ENCODE data around the gene SETBP1.

The SETBP1 gene

DNA sequence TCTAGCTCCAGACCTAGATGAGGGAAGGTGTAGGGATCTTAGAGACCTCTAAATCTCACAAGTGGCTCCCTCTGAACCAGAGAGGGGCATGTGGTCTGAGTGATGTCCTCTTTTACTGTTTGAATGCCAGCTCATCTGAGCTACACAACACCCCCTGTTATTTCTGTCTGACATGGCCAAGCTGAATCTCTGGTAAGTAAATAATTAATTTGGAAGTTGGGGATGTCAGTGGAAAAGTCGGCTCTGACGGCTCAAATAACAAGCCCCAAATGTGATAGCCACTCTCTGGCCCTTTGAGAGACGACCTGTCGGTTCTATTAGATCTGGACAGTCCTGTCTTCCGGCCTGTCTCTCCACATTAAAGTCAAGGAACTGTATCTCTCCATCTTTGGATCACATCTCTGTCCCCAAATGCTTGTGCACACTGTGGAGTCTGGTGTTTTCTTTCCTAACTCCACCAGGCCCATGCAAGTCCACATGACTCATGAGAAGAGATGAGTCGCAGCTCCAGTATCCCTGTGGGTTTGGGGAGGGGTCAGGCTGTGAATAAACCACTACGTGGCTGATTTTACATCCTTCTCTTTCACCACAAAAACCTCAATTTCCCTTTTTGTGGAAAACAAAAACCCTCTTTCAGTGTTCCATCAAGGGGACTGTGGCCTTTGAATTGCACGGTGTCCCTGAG, 52.5 kb downstream of the SETBP1 start:
- H3K4ac ChIP-seq (ENCODE audit: low read length), result no peak overlapping the region
- no peak overlapping the region for H2BK120ac ChIP-seq (ENCODE audit: low read depth, low read length)
- no peaks in the 10 kb centered on the region for H3K79me1 ChIP-seq (ENCODE audit: low read depth, low read length)
- WGBS, 2 donors (ENCODE audit: extremely low coverage in 2 of 2, insufficient read length in 2 of 2, insufficient replicate concordance in 1 of 2), result no CpG with 5 or more reads among the region's 8 CpGs
- H3K4me2 ChIP-seq (ENCODE audit: insufficient read depth, low read length, poor library complexity, severe bottlenecking), result no peak overlapping the region
- no peak overlapping the region for H4K8ac ChIP-seq (ENCODE audit: low read depth, low read length)
- no peak overlapping the region for H4K91ac ChIP-seq (ENCODE audit: low read depth, low read length, poor library complexity)
- no peak overlapping the region for H2BK15ac ChIP-seq (ENCODE audit: low read length)
- no peak overlapping the region for H3K18ac ChIP-seq (ENCODE audit: low read length)
- no peak overlapping the region for H3K14ac ChIP-seq (ENCODE audit: low read length)
- peaks cover 0 to 11% of the 10 kb centered on the region in 2 donors for H3K4me1 ChIP-seq (ENCODE audit: control insufficient read depth in 2 of 2, insufficient read depth in 1 of 2, low read depth in 1 of 2, low read length in 2 of 2)
- H2AK5ac ChIP-seq (ENCODE audit: low read depth, low read length), result no peak overlapping the region
- H2BK5ac ChIP-seq (ENCODE audit: low read length), result no peak overlapping the region
- no peak overlapping the region for H2AFZ ChIP-seq (ENCODE audit: low read length)
- no peaks in the 10 kb centered on the region for H3K27me3 ChIP-seq (ENCODE audit: control insufficient read depth in 3 of 3, insufficient read depth in 3 of 3, low read depth in 1 of 3, low read length in 3 of 3)
- no peak overlapping the region for H3K9ac ChIP-seq (ENCODE audit: low read depth, low read length, poor library complexity)
- H3K27ac ChIP-seq (replicated peaks; ENCODE audit: low read length), result no peak overlapping the region
- peaks cover 0 to 3% of the 10 kb centered on the region in 2 donors for H3K9me3 ChIP-seq (replicated peaks in 1 of 2; ENCODE audit: control insufficient read depth in 2 of 2, insufficient read depth in 1 of 2, low read depth in 1 of 2, low read length in 2 of 2)
- H3K4me3 ChIP-seq (ENCODE audit: low read length in 2 of 2), result no peak overlapping the region
- H3K36me3 ChIP-seq (replicated peaks in 1 of 2; ENCODE audit: control insufficient read depth in 2 of 2, insufficient read depth in 2 of 2, low read length in 2 of 2), result peaks cover 1 to 12% of the 10 kb centered on the region in 2 donors
- no peak overlapping the region for H2BK12ac ChIP-seq (ENCODE audit: low read length)
- DNase-seq (ENCODE audit: low spot score), result no peak
- no peak overlapping the region for H3K23ac ChIP-seq (ENCODE audit: low read depth, low read length, poor library complexity)

DNA sequence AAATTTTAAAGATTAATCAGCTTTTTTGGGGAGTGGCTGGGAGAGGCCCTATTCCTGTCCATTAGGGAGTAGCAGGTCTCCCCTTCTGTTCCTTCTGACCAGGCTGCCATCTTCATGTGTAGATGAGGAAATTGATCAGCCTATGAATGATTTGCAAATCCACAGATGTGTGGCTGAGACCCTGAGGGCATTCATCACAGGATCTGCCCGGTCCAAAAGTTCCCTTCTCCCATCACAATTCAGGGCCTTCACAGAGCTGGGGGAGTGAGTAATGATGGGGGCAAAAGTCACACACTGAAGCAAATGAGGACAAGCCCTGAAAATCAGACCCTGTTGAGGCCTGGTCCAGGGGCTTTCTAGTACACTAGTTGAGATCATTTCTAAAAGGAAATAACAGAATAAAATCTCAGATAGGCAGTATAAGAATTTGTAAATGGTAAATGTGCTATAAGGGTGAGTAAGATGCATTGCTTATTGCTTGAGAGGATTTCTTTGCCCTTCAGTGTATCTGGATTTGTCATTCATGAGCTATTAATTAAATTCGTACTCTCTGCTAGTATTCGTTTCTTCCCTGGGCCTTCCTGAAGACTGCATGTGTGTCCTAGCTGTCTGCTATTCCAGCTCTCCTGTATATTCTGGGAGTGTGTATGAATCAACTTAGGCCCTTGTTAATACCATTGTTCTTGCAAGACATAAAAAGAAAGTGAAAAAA, 53.2 kb downstream of the SETBP1 start:
- Histone ChIP-seq H2BK15ac (ENCODE audit: low read length) (no peak overlapping the region), H3K27ac (replicated peaks; ENCODE audit: low read length) (no peak overlapping the region), H3K9me3 (replicated peaks in 1 of 2; ENCODE audit: control insufficient read depth in 2 of 2, insufficient read depth in 1 of 2, low read depth in 1 of 2, low read length in 2 of 2) (peaks cover 0 to 3% of the 10 kb centered on the region in 2 donors), H2BK12ac (ENCODE audit: low read length) (no peak overlapping the region), H3K27me3 (ENCODE audit: control insufficient read depth in 3 of 3, insufficient read depth in 3 of 3, low read depth in 1 of 3, low read length in 3 of 3) (no peaks in the 10 kb centered on the region), H3K79me1 (ENCODE audit: low read depth, low read length) (no peaks in the 10 kb centered on the region), H3K14ac (ENCODE audit: low read length) (no peak overlapping the region), H3K36me3 (replicated peaks in 1 of 2; ENCODE audit: control insufficient read depth in 2 of 2, insufficient read depth in 2 of 2, low read length in 2 of 2) (peaks cover 1 to 12% of the 10 kb centered on the region in 2 donors), H4K8ac (ENCODE audit: low read depth, low read length) (no peak overlapping the region), H3K9ac (ENCODE audit: low read depth, low read length, poor library complexity) (no peak overlapping the region), H3K4me2 (ENCODE audit: insufficient read depth, low read length, poor library complexity, severe bottlenecking) (no peak overlapping the region), H2BK120ac (ENCODE audit: low read depth, low read length) (no peak overlapping the region), H2AFZ (ENCODE audit: low read length) (no peak overlapping the region), H3K4ac (ENCODE audit: low read length) (no peak overlapping the region), H2AK5ac (ENCODE audit: low read depth, low read length) (no peak overlapping the region), H3K4me3 (ENCODE audit: low read length in 2 of 2) (no peak overlapping the region), H2BK5ac (ENCODE audit: low read length) (no peak overlapping the region), H3K4me1 (ENCODE audit: control insufficient read depth in 2 of 2, insufficient read depth in 1 of 2, low read depth in 1 of 2, low read length in 2 of 2) (peaks cover 0 to 11% of the 10 kb centered on the region in 2 donors), H3K18ac (ENCODE audit: low read length) (no peak overlapping the region), H3K23ac (ENCODE audit: low read depth, low read length, poor library complexity) (no peak overlapping the region), H4K91ac (ENCODE audit: low read depth, low read length, poor library complexity) (no peak overlapping the region)
- DNase-seq (ENCODE audit: low spot score), result no peak
- WGBS, 2 donors (ENCODE audit: extremely low coverage in 2 of 2, insufficient read length in 2 of 2, insufficient replicate concordance in 1 of 2), result no CpG with 5 or more reads among the region's 3 CpGs

DNA sequence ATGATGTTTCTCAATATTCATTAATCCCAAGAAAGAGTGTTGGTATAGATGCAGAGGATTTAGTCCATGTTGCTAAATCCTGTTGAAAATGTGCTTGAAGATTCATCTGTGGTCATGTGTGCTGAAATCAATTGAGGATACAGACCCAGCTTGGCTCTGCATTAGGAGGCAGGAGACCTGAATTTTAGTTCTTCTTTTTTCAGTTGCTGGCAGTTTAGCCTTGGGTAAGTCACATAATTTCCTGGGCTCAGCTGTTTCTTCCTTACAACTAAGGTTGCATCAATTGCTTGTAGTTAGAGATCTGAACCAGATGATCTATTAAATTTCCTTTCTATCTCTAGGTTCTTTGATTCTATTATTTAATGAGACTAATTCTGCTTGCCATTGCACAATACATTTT, 54.4 kb downstream of the SETBP1 start:
- Histone ChIP-seq H3K4me1 (ENCODE audit: control insufficient read depth in 2 of 2, insufficient read depth in 1 of 2, low read depth in 1 of 2, low read length in 2 of 2) (peaks cover 0 to 11% of the 10 kb centered on the region in 2 donors), H3K9me3 (replicated peaks in 1 of 2; ENCODE audit: control insufficient read depth in 2 of 2, insufficient read depth in 1 of 2, low read depth in 1 of 2, low read length in 2 of 2) (no peaks in the 10 kb centered on the region), H2BK120ac (ENCODE audit: low read depth, low read length) (no peak overlapping the region), H2BK12ac (ENCODE audit: low read length) (no peak overlapping the region), H3K23ac (ENCODE audit: low read depth, low read length, poor library complexity) (no peak overlapping the region), H2BK15ac (ENCODE audit: low read length) (no peak overlapping the region), H2BK5ac (ENCODE audit: low read length) (no peak overlapping the region), H2AFZ (ENCODE audit: low read length) (no peak overlapping the region), H3K14ac (ENCODE audit: low read length) (no peak overlapping the region), H3K18ac (ENCODE audit: low read length) (no peak overlapping the region), H3K4me2 (ENCODE audit: insufficient read depth, low read length, poor library complexity, severe bottlenecking) (no peak overlapping the region), H4K91ac (ENCODE audit: low read depth, low read length, poor library complexity) (no peak overlapping the region), H2AK5ac (ENCODE audit: low read depth, low read length) (no peak overlapping the region), H3K4ac (ENCODE audit: low read length) (no peak overlapping the region), H3K4me3 (ENCODE audit: low read length in 2 of 2) (no peak overlapping the region), H3K9ac (ENCODE audit: low read depth, low read length, poor library complexity) (no peak overlapping the region), H3K27me3 (ENCODE audit: control insufficient read depth in 3 of 3, insufficient read depth in 3 of 3, low read depth in 1 of 3, low read length in 3 of 3) (no peaks in the 10 kb centered on the region), H3K27ac (replicated peaks; ENCODE audit: low read length) (no peak overlapping the region), H4K8ac (ENCODE audit: low read depth, low read length) (no peak overlapping the region), H3K36me3 (replicated peaks in 1 of 2; ENCODE audit: control insufficient read depth in 2 of 2, insufficient read depth in 2 of 2, low read length in 2 of 2) (peaks cover 1 to 12% of the 10 kb centered on the region in 2 donors), H3K79me1 (ENCODE audit: low read depth, low read length) (no peaks in the 10 kb centered on the region)
- no peak for DNase-seq (ENCODE audit: low spot score)

DNA sequence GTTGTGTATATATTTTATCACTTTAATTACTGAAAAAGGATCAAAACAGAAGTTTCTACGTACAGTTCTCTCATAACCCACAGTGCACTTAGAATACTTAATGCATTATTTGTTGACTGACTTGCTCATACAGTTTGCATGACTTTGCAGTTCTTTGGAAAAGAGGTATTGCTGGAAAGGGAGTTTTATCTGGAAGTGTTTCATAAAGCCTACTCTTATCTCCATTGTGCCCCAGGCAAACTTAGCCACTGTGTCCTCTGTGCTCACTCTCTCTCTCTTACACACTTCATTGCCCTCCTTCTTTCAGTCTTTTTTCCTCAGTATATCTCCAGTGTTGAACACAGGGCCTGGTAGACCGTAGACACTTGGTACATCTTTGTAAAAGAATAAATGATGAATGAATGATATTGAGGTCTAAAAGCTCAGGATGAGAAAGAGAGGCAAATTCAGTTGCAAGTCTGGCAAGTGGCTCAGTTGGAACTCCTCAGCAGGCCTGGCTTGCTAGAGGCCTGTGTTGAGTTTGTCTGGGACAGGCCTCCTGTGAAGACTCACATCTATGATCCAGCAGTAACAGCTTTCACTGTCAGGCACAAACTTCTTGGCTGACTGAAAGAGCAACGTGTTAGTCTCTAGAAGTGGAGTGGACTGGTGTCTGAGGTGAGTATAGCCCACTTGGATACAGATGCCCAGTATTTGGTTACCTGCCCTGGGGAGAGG, 56.1 kb downstream of the SETBP1 start:
- no CpG with 5 or more reads among the region's 3 CpGs for WGBS, 2 donors (ENCODE audit: extremely low coverage in 2 of 2, insufficient read length in 2 of 2, insufficient replicate concordance in 1 of 2)
- Histone ChIP-seq H3K79me1 (ENCODE audit: low read depth, low read length) (no peaks in the 10 kb centered on the region), H2AFZ (ENCODE audit: low read length) (no peak overlapping the region), H3K4me3 (ENCODE audit: low read length in 2 of 2) (no peak overlapping the region), H2BK5ac (ENCODE audit: low read length) (no peak overlapping the region), H2BK15ac (ENCODE audit: low read length) (no peak overlapping the region), H2BK12ac (ENCODE audit: low read length) (no peak overlapping the region), H3K23ac (ENCODE audit: low read depth, low read length, poor library complexity) (no peak overlapping the region), H3K14ac (ENCODE audit: low read length) (no peak overlapping the region), H2AK5ac (ENCODE audit: low read depth, low read length) (no peak overlapping the region), H3K36me3 (replicated peaks in 1 of 2; ENCODE audit: control insufficient read depth in 2 of 2, insufficient read depth in 2 of 2, low read length in 2 of 2) (peaks cover 0 to 12% of the 10 kb centered on the region in 2 donors), H3K27me3 (ENCODE audit: control insufficient read depth in 3 of 3, insufficient read depth in 3 of 3, low read depth in 1 of 3, low read length in 3 of 3) (no peaks in the 10 kb centered on the region), H4K91ac (ENCODE audit: low read depth, low read length, poor library complexity) (no peak overlapping the region), H3K18ac (ENCODE audit: low read length) (no peak overlapping the region), H3K27ac (replicated peaks; ENCODE audit: low read length) (no peak overlapping the region), H2BK120ac (ENCODE audit: low read depth, low read length) (no peak overlapping the region), H3K4me2 (ENCODE audit: insufficient read depth, low read length, poor library complexity, severe bottlenecking) (no peak overlapping the region), H3K9ac (ENCODE audit: low read depth, low read length, poor library complexity) (no peak overlapping the region), H3K4me1 (ENCODE audit: control insufficient read depth in 2 of 2, insufficient read depth in 1 of 2, low read depth in 1 of 2, low read length in 2 of 2) (peaks cover 0 to 11% of the 10 kb centered on the region in 2 donors), H3K9me3 (replicated peaks in 1 of 2; ENCODE audit: control insufficient read depth in 2 of 2, insufficient read depth in 1 of 2, low read depth in 1 of 2, low read length in 2 of 2) (no peaks in the 10 kb centered on the region), H3K4ac (ENCODE audit: low read length) (no peak overlapping the region), H4K8ac (ENCODE audit: low read depth, low read length) (no peak overlapping the region)
- DNase-seq (ENCODE audit: low spot score), result no peak

Data from neuronal stem cell (in vitro differentiated cells).